WTC11 (cell line): ENCODE results near the gene TUNAR.

Experiments used
- CREB1 ChIP-seq: sonication (generic); formaldehyde crosslinking; IDR thresholded peaks from 2 replicates; pipeline ENCODE4 v1.8.0; 2023; ENCODE audit warnings: mild to moderate bottlenecking, missing genetic modification reagents
- CTCF ChIP-seq: fragments of 200-600 bp; IDR thresholded peaks from 2 replicates; pipeline ENCODE4 v1.8.0; 2022; ENCODE audit warnings: antibody characterized with exemption
- E2F4 ChIP-seq: sonication (generic); formaldehyde crosslinking; IDR thresholded peaks from 2 replicates; pipeline ENCODE4 v1.8.1; 2022; ENCODE audit warnings: low read depth, mild to moderate bottlenecking, moderate library complexity, missing genetic modification reagents, borderline replicate concordance
- JUN ChIP-seq: sonication (generic); formaldehyde crosslinking; IDR thresholded peaks from 2 replicates; pipeline ENCODE4 v1.8.0; 2023; ENCODE audit warnings: mild to moderate bottlenecking, missing genetic modification reagents
- KAT7 ChIP-seq: sonication (generic); formaldehyde crosslinking; IDR thresholded peaks from 2 replicates; pipeline ENCODE4 v1.8.1; 2023; ENCODE audit warnings: missing genetic modification reagents, mild to moderate bottlenecking, borderline replicate concordance
- NFATC4 ChIP-seq: fragments of 250-450 bp; sonication (Bioruptor Pico); IDR thresholded peaks from 2 replicates; pipeline ENCODE4 v1.9.0; 2021; ENCODE audit warnings: mild to moderate bottlenecking
- TEAD1 ChIP-seq: sonication (generic); formaldehyde crosslinking; IDR thresholded peaks from 2 replicates; pipeline ENCODE4 v1.8.0; 2022; ENCODE audit warnings: mild to moderate bottlenecking, missing genetic modification reagents
- USF2 ChIP-seq: sonication (generic); formaldehyde crosslinking; IDR thresholded peaks from 2 replicates; pipeline ENCODE4 v1.8.1; 2023; ENCODE audit warnings: mild to moderate bottlenecking, missing genetic modification reagents, moderate library complexity
- ZNF138 ChIP-seq: sonication (generic); formaldehyde crosslinking; conservative IDR thresholded peaks from 2 replicates; pipeline ENCODE4 v1.8.1; 2022; ENCODE audit warnings: mild to moderate bottlenecking, moderate library complexity, missing genetic modification reagents
- ZSCAN18 ChIP-seq: fragments of 250-450 bp; sonication (Bioruptor Pico); IDR thresholded peaks from 2 replicates; pipeline ENCODE4 v2.1.2; 2022; ENCODE audit warnings: mild to moderate bottlenecking, moderate library complexity
- TF ChIP-seq, protein P1 (sequence below): sonication (generic); formaldehyde crosslinking; conservative IDR thresholded peaks from 2 replicates; pipeline ENCODE4 v1.8.1; 2022; ENCODE audit warnings: mild to moderate bottlenecking, missing genetic modification reagents
- TF ChIP-seq, protein P2 (sequence below): sonication (generic); formaldehyde crosslinking; IDR thresholded peaks from 2 replicates; pipeline ENCODE4 v1.8.0; 2022; ENCODE audit warnings: mild to moderate bottlenecking, missing genetic modification reagents
- TF ChIP-seq, protein P3 (sequence below): sonication (generic); formaldehyde crosslinking; IDR thresholded peaks from 2 replicates; pipeline ENCODE4 v1.8.1; 2023; ENCODE audit warnings: mild to moderate bottlenecking, missing genetic modification reagents
- TF ChIP-seq, protein P4 (sequence below): sonication (generic); formaldehyde crosslinking; IDR thresholded peaks from 2 replicates; pipeline ENCODE4 v1.8.0; 2022; ENCODE audit warnings: mild to moderate bottlenecking, missing genetic modification reagents

DNA sequence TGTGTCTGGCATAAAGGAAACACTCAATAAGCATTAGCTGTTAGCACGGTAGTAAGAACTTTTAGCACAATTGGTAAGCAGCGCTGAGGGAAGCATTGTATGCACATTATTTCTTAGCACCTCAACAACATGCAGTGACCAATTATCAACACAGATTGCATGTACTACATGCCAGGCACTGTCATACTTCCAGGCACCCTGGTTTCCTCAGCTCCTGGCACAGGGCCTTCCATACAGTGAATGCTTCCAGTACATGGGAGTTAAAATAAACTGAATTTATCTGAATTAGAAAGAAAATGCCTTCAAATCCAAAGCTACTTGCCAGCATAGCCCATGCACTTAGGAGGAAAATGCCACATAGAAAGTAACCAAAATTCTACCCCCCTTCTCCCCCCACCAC is 59.4 kb downstream of the TUNAR start:
- TF ChIP-seq NFATC4 (CRISPR knock-in tag) = no peak
- no peak for TF ChIP-seq CTCF
- no peak for TF ChIP-seq USF2 (CRISPR knock-in tag)
- TF ChIP-seq, protein P1, sequence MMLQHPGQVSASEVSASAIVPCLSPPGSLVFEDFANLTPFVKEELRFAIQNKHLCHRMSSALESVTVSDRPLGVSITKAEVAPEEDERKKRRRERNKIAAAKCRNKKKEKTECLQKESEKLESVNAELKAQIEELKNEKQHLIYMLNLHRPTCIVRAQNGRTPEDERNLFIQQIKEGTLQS (CRISPR knock-in tag) = no peak
- TF ChIP-seq, protein P2, sequence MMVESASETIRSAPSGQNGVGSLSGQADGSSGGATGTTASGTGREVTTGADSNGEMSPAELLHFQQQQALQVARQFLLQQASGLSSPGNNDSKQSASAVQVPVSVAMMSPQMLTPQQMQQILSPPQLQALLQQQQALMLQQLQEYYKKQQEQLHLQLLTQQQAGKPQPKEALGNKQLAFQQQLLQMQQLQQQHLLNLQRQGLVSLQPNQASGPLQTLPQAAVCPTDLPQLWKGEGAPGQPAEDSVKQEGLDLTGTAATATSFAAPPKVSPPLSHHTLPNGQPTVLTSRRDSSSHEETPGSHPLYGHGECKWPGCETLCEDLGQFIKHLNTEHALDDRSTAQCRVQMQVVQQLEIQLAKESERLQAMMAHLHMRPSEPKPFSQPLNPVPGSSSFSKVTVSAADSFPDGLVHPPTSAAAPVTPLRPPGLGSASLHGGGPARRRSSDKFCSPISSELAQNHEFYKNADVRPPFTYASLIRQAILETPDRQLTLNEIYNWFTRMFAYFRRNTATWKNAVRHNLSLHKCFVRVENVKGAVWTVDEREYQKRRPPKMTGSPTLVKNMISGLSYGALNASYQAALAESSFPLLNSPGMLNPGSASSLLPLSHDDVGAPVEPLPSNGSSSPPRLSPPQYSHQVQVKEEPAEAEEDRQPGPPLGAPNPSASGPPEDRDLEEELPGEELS = no peak
- TF ChIP-seq TEAD1 (CRISPR knock-in tag) = no peak
- TF ChIP-seq, protein P3, sequence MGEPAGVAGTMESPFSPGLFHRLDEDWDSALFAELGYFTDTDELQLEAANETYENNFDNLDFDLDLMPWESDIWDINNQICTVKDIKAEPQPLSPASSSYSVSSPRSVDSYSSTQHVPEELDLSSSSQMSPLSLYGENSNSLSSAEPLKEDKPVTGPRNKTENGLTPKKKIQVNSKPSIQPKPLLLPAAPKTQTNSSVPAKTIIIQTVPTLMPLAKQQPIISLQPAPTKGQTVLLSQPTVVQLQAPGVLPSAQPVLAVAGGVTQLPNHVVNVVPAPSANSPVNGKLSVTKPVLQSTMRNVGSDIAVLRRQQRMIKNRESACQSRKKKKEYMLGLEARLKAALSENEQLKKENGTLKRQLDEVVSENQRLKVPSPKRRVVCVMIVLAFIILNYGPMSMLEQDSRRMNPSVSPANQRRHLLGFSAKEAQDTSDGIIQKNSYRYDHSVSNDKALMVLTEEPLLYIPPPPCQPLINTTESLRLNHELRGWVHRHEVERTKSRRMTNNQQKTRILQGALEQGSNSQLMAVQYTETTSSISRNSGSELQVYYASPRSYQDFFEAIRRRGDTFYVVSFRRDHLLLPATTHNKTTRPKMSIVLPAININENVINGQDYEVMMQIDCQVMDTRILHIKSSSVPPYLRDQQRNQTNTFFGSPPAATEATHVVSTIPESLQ (CRISPR knock-in tag) = no peak
- TF ChIP-seq JUN (CRISPR knock-in tag) = no peak
- TF ChIP-seq, protein P4, sequence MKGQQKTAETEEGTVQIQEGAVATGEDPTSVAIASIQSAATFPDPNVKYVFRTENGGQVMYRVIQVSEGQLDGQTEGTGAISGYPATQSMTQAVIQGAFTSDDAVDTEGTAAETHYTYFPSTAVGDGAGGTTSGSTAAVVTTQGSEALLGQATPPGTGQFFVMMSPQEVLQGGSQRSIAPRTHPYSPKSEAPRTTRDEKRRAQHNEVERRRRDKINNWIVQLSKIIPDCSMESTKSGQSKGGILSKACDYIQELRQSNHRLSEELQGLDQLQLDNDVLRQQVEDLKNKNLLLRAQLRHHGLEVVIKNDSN (CRISPR knock-in tag) = no peak
- TF ChIP-seq ZNF138 (CRISPR knock-in tag) = no peak
- TF ChIP-seq ZSCAN18 = no peak
- TF ChIP-seq KAT7 (CRISPR knock-in tag) = no peak
- TF ChIP-seq CREB1 (CRISPR knock-in tag) = no peak
- TF ChIP-seq E2F4 = no peak
